AG04450 (cell line): ENCODE measurements around the gene CNGB1. TPM values are rescaled to one million over a fixed set of nuclear protein-coding genes. Genes with fewer than 3 reads are reported as not detected.

ENCODE experiments used
- CTCF ChIA-PET: fragments of 300-600, 350-600 bp; formaldehyde crosslinking; extraction: SDS; loops from one replicate; lab custom pipeline; 2022; ENCODE audit warnings: antibody characterized with exemption, inconsistent platforms; lab: Charles Lee
- POLR2A ChIA-PET: fragments of 350-600 bp; formaldehyde crosslinking; extraction: SDS; loops from one replicate; lab custom pipeline; 2021; ENCODE audit warnings: antibody characterized with exemption, inconsistent platforms; lab: Yijun Ruan, JAX
- DNase-seq: peaks from one replicate; pipeline ENCODE4 v3.0.0-alpha.2; 2011; ENCODE audit warnings: low read depth, low spot score
- H3K27ac ChIP-seq: one replicate; pipeline ENCODE4 v1.5.1; 2012; ENCODE audit warnings: low read depth, low read length, control low read depth
- H3K27me3 ChIP-seq: one replicate; pipeline ENCODE4 v1.6.0; 2012; ENCODE audit warnings: low read length; ENCODE audit not compliant: control insufficient read depth, insufficient read depth
- H3K4me3 ChIP-seq: 2 replicates; pipeline ENCODE4 v1.5.1; 2011; ENCODE audit warnings: mild to moderate bottlenecking, low read depth, low read length, control low read depth
- H3K9me3 ChIP-seq: 2 replicates; pipeline ENCODE4 v1.5.1; 2012; ENCODE audit warnings: low read length; ENCODE audit not compliant: control insufficient read depth, insufficient read depth
- CTCF ChIP-seq: IDR thresholded peaks from 2 replicates; pipeline ENCODE4 v1.5.1; 2011; ENCODE audit warnings: low read depth, low read length, control low read depth, inconsistent platforms
- polyA plus RNA-seq: library from polyadenylated mRNA; depleted of rRNA; stranded (reverse); fragments of >200 nt; gene quantifications from 2 replicates; pipeline ENCODE4 v1.2.3, GENCODE V29; 2011

CNGB1 gene
- polyA plus RNA-seq, 1 experiment = not detected

GRCh38 chr16:57914244-57915173 lies 56.4 kb downstream of the CNGB1 start:
- CTCF ChIA-PET = no interaction called here
- POLR2A ChIA-PET = no interaction called here
- H3K27me3 ChIP-seq = peaks cover 27% of the 10 kb centered on the region

DNA sequence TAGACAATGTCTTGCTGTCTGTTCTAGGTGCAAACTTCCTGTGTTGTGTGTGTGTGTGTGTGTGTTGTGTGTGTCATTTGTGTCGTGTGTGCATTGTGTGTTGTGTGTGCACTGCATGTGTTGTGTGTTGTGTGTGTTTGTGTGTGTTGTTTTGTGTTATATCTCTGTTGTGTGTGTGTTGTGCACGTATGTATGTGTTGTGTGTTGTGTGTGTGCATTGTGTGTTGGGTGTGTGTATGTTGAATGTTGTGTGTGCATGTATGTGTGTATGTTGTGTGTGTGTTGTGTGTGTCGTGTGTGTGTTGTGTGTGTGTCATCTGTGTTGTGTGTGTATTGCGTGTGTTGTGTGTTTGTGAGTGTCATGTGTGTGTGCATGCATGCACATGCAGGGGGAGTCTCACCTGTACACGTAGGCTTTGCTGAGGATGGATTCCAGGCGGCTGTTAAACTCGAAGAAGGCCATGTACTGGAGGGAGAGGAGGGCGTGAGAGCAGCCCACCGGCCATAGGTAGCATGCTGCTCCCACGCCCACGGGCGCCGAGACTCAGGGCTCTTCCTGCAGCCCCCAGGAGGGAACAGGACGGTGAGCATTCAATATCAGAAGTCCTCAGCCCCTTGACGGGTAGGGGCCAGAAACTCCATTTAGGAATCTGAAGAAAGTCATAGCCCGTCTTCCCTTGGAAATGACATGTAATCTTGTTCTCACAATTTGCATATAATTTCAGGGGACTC lies 58.2 kb downstream of the CNGB1 start:
- TF ChIP-seq CTCF = no peak
- Histone ChIP-seq H3K27me3 (peaks cover 26% of the 10 kb centered on the region), H3K27ac (no peak overlapping the region), H3K9me3 (no peaks in the 10 kb centered on the region), H3K4me3 (no peak overlapping the region)
- ChIA-PET POLR2A (no interaction called here), CTCF (no interaction called here)
- DNase-seq = no peak

More at GRCh38 chr16:57914244-57915173, 56.4 kb downstream of the CNGB1 start:
- no peak for TF ChIP-seq CTCF
- Histone ChIP-seq H3K4me3 (no peak overlapping the region), H3K9me3 (no peaks in the 10 kb centered on the region), H3K27ac (no peak overlapping the region)
- DNase-seq = no peak

- CTCF ChIA-PET = interaction anchor here (1.3 kb wide), 1 partner anchor 12 kb away, joined by 5 read pairs; no protein-coding TSS in a partner anchor
- Histone ChIP-seq H3K27me3 (peaks cover 34% of the 10 kb centered on the region), H3K27ac (no peak overlapping the region), H3K9me3 (no peaks in the 10 kb centered on the region), H3K4me3 (no peak overlapping the region)
- POLR2A ChIA-PET = no interaction called here
- DNase-seq = no peak
- TF ChIP-seq CTCF = no peak
These were observed 59.2 kb downstream of the CNGB1 start for GRCh38 chr16:57911743-57912142.

DNA sequence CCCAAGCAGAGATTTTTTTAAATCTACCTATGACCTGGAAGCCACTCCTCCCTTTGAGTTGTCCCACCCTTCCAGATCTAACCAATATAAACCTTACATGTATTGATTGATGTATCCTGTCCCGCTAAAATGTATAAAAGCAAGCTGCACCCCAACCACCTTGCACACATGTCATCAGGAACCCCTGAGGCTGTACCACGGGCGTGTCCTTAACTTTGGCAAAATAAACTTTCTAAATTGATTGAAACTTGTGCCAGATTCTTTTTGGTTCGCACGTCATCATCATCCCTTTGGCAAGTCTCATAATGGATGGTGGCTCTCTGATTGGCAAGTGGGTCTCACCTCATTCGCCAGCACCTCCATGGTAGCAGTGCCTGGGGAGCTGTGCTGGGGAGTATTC lies 60.2 kb downstream of the CNGB1 start:
- no peak overlapping the region for H3K27ac ChIP-seq
- H3K27me3 ChIP-seq = peaks cover 40% of the 10 kb centered on the region
- no peaks in the 10 kb centered on the region for H3K9me3 ChIP-seq
- CTCF ChIA-PET = interaction anchor here (1.3 kb wide), 1 partner anchor 11 kb away, joined by 5 read pairs; no protein-coding TSS in a partner anchor
- POLR2A ChIA-PET = no interaction called here
- H3K4me3 ChIP-seq = no peak overlapping the region
- DNase-seq = no peak
- no peak for TF ChIP-seq CTCF
